Muscle of leg (tissue), 9 donors: ENCODE data around the gene WASF3. TPM values are rescaled to one million over a fixed set of nuclear protein-coding genes. Genes with fewer than 3 reads are reported as not detected.

ENCODE experiments used
- polyA plus RNA-seq, 8 donors: library from polyadenylated mRNA; unstranded; fragments of 120-200 nt; gene quantifications; one replicate each; pipeline versions ENCODE4 v1.2.1 to v1.2.3, GENCODE V29; 2013; ENCODE audit warnings: inconsistent platforms in 1 of 8, low replicate concordance in 1 of 8; ENCODE audit not compliant: insufficient read length in 8 of 8, insufficient read depth in 1 of 8
- total RNA-seq: library from RNA; stranded (reverse); fragments of 120-200 nt; gene quantifications from one replicate; pipeline ENCODE4 v1.2.4, GENCODE V29; 2013

The WASF3 gene
- total and polyA plus RNA-seq, 9 donors = 6.2 to 14.7 (median 12.0) TPM

Other genes starting within 250 kb of the WASF3 start
- gene GPR12, start 203.1 kb downstream of the WASF3 start, total RNA-seq = 0.09 TPM
- gene GPR12, start 203.1 kb downstream of the WASF3 start, polyA plus RNA-seq = under 1 TPM; 0.05 to 0.50 (median 0.20) TPM